Activated T-cell treated with anti-CD3 and anti-CD28 coated beads, Interleukin-2, amount 50 U/mL, for 1 hour (primary cell): ENCODE measurements around the gene BUD31.
"Not testable (repeated sequence)": the region's sequence is repeated elsewhere in the genome, so short reads cannot be mapped to it uniquely, and the experiment has no call there.

Source experiments
- DNase-seq: peaks from one replicate; pipeline ENCODE4 v3.0.0-alpha.2; 2020

BUD31 gene

GRCh38 chr7:99380823-99381663 lies 27.7 kb upstream of the BUD31 start:
- peak; percentile 84 for DNase-seq

- no peak for DNase-seq
These were observed 27.1 kb upstream of the BUD31 start for GRCh38 chr7:99381664-99382075.

- DNase-seq, result no peak
These were observed 25.6 kb upstream of the BUD31 start for GRCh38 chr7:99383203-99383602.

GRCh38 chr7:99383791-99384370 lies 24.9 kb upstream of the BUD31 start:
- DNase-seq, result no peak

GRCh38 chr7:99384523-99384922 lies 24.2 kb upstream of the BUD31 start:
- no peak for DNase-seq

GRCh38 chr7:99385564-99385963 lies 23.2 kb upstream of the BUD31 start:
- no peak for DNase-seq

GRCh38 chr7:99386584-99387238 lies 22.1 kb upstream of the BUD31 start:
- DNase-seq, result no peak

- not testable (repeated sequence) for DNase-seq
These were observed 21.5 kb upstream of the BUD31 start for GRCh38 chr7:99387239-99387635.

- DNase-seq, result no peak
These were observed 20.9 kb upstream of the BUD31 start for GRCh38 chr7:99387912-99388311.

GRCh38 chr7:99389772-99390171 lies 19.0 kb upstream of the BUD31 start:
- DNase-seq, result no peak

GRCh38 chr7:99390941-99391602 lies 17.7 kb upstream of the BUD31 start:
- DNase-seq, result no peak

- no peak for DNase-seq
These were observed 16.7 kb upstream of the BUD31 start for GRCh38 chr7:99392046-99392445.

GRCh38 chr7:99392659-99393354 lies 16.0 kb upstream of the BUD31 start:
- DNase-seq, result peak; percentile 87

- no peak for DNase-seq
These were observed 15.2 kb upstream of the BUD31 start for GRCh38 chr7:99393355-99394187.

GRCh38 chr7:99394188-99394502 lies 14.6 kb upstream of the BUD31 start:
- DNase-seq, result no peak

GRCh38 chr7:99395616-99396327 lies 13.0 kb upstream of the BUD31 start:
- no peak for DNase-seq

GRCh38 chr7:99396418-99397296 lies 12.1 kb upstream of the BUD31 start:
- no peak for DNase-seq

GRCh38 chr7:99397297-99397983 lies 11.3 kb upstream of the BUD31 start:
- no peak for DNase-seq

- DNase-seq, result no peak
These were observed 9.8 kb upstream of the BUD31 start for GRCh38 chr7:99398891-99399445.
